ENCODE measurements around the gene WWC2.
"Not testable (repeated sequence)": the region's sequence is repeated elsewhere in the genome, so short reads cannot be mapped to it uniquely, and the experiment has no call there.

The WWC2 gene

GRCh38 chr4:183172881-183173280, 73.8 kb downstream of the WWC2 start:
- DNase-seq (ENCODE audit: low read depth), result no peak

- no peak for DNase-seq (ENCODE audit: low read depth)
These were observed 74.8 kb downstream of the WWC2 start for GRCh38 chr4:183173580-183174526.

GRCh38 chr4:183175631-183176232, 76.7 kb downstream of the WWC2 start:
- DNase-seq (ENCODE audit: low read depth), result no peak

GRCh38 chr4:183177001-183177400, 77.9 kb downstream of the WWC2 start:
- no peak for DNase-seq (ENCODE audit: low read depth)

- DNase-seq (ENCODE audit: low read depth), result no peak
These were observed 79.1 kb downstream of the WWC2 start for GRCh38 chr4:183178201-183178600.

GRCh38 chr4:183180096-183180495, 81.0 kb downstream of the WWC2 start:
- no peak for DNase-seq (ENCODE audit: low read depth)

- DNase-seq (ENCODE audit: low read depth), result no peak
These were observed 81.6 kb downstream of the WWC2 start for GRCh38 chr4:183180621-183181020.

- DNase-seq (ENCODE audit: low read depth), result no peak
These were observed 82.0 kb downstream of the WWC2 start for GRCh38 chr4:183181081-183181480.

- DNase-seq (ENCODE audit: low read depth), result no peak
These were observed 84.0 kb downstream of the WWC2 start for GRCh38 chr4:183182873-183183725.

GRCh38 chr4:183183906-183184535, 85.0 kb downstream of the WWC2 start:
- no peak for DNase-seq (ENCODE audit: low read depth)

GRCh38 chr4:183185018-183185417, 86.0 kb downstream of the WWC2 start:
- DNase-seq (ENCODE audit: low read depth), result no peak

- no peak for DNase-seq (ENCODE audit: low read depth)
These were observed 86.5 kb downstream of the WWC2 start for GRCh38 chr4:183185559-183185958.

GRCh38 chr4:183186813-183187212, 87.8 kb downstream of the WWC2 start:
- DNase-seq (ENCODE audit: low read depth), result no peak

GRCh38 chr4:183190900-183191527, 92.0 kb downstream of the WWC2 start:
- no peak for DNase-seq (ENCODE audit: low read depth)

GRCh38 chr4:183191630-183192029, 92.6 kb downstream of the WWC2 start:
- DNase-seq (ENCODE audit: low read depth), result no peak

- no peak for DNase-seq (ENCODE audit: low read depth)
These were observed 93.5 kb downstream of the WWC2 start for GRCh38 chr4:183192571-183192970.

- DNase-seq (ENCODE audit: low read depth), result not testable (repeated sequence)
These were observed 94.8 kb downstream of the WWC2 start for GRCh38 chr4:183193730-183194338.

- no peak for DNase-seq (ENCODE audit: low read depth)
These were observed 96.5 kb downstream of the WWC2 start for GRCh38 chr4:183195534-183195933.

GRCh38 chr4:183197140-183197539, 98.1 kb downstream of the WWC2 start:
- no peak for DNase-seq (ENCODE audit: low read depth)

- no peak for DNase-seq (ENCODE audit: low read depth)
These were observed 101.4 kb downstream of the WWC2 start for GRCh38 chr4:183200453-183200852.

GRCh38 chr4:183201331-183201730, 102.3 kb downstream of the WWC2 start:
- DNase-seq (ENCODE audit: low read depth), result no peak

Data from stimulated activated CD8-positive, alpha-beta memory T cell treated with anti-CD3 and anti-CD28 coated beads, Interleukin-12 subunit alpha, Interleukin-12 subunit beta, amount 100 ng/mL, for 1 hour (primary cell).